ENCODE data around the gene INO80D. TPM values are rescaled to one million over a fixed set of nuclear protein-coding genes. Genes with fewer than 3 reads are reported as not detected.
"Not testable (repeated sequence)": the region's sequence is repeated elsewhere in the genome, so short reads cannot be mapped to it uniquely, and the experiment has no call there.

Gene INO80D, protein sequence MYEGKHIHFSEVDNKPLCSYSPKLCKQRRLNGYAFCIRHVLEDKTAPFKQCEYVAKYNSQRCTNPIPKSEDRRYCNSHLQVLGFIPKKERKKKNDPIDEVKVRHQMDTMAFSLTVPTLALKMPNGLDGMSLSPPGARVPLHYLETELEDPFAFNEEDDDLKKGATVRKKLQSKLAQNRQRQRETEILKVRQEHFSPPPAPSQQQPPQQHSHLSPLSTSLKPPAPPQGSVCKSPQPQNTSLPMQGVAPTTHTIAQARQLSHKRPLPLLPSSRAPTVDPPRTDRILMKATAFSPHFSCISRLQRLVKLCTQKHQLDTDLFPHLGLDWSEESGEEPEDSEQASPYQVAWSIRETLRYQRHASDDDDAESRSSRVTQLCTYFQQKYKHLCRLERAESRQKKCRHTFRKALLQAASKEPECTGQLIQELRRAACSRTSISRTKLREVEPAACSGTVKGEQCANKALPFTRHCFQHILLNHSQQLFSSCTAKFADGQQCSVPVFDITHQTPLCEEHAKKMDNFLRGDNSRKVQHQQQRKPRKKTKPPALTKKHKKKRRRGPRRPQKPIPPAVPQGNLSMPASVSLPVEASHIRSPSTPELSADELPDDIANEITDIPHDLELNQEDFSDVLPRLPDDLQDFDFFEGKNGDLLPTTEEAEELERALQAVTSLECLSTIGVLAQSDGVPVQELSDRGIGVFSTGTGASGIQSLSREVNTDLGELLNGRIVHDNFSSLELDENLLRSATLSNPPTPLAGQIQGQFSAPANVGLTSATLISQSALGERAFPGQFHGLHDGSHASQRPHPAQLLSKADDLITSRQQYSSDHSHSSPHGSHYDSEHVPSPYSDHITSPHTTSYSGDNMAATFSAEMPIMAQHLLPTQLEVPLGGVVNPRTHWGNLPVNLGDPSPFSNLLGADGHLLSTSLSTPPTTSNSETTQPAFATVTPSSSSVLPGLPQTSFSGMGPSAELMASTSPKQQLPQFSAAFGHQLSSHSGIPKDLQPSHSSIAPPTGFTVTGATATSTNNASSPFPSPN
- 10 to 100 TPM; 12.2 to 16.4 (median 14.5) TPM for total RNA-seq
- 2.7 TPM for polyA plus RNA-seq
- long read RNA-seq, donor 1, partial matches to known transcripts, result 6 of 9 reads
- long read RNA-seq, donor 1, other reads (novel, unspliced or antisense), result 3 of 9 reads
- long read RNA-seq, donor 2, result 0 reads
- long read RNA-seq, donor 3, partial matches to known transcripts, result 2 of 8 reads
- long read RNA-seq, donor 3, other reads (novel, unspliced or antisense), result 6 of 8 reads
- long read RNA-seq, donor 4, result 0 reads

DNA sequence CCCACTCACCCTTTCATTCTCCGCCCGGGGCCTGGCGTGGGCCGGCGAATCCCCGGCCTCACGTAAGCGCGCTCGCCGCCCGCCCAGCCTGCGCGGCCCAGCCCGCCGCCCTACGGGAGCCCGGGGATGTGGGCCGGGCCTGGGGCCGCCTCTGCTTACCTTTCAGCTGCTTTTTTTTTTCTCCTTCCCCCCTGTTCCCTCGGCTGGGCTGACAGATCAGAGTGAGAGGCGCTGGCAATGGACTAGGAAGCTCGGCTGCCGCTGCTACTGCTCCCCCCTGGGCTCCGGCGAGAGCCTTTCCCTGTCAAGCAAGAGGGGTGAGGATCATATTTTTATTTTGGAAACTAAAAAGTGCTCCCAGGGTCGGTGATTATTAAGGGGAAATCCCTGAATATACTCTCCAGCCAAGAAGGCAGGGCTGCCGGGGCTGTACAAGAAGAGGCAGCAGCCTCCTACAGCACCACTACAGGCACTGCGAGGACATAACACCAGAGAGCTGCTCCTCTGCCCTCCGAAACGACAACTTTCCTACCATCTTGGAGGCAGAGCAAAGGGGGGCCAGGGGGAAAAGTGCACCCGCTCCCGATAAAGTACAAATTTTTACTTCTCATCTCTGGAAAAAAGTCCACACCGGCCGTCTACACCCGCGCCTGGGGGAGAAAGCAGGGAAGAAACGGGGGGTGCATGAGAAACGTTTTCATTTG, at the start of gene INO80D:
INO80D (minus strand) TSS at position 433 of the 704 bp plus-strand sequence. CDS start 23,158 bp downstream, outside the sequence.
- under 1% methylated on average over 39 of the region's 39 CpGs for WGBS
- Histone ChIP-seq H3K4me3 (ENCODE audit: low read length) (peak within 1 kb of the TSS; percentile 99), H3K27ac (ENCODE audit: low read length) (peak within 1 kb of the TSS; percentile 93), H3K9me3 (ENCODE audit: control insufficient read depth, low read length) (no peaks in the 10 kb centered on the region), H3K4me1 (ENCODE audit: control insufficient read depth, insufficient read depth, low read length) (peaks cover 4% of the 10 kb centered on the region), H3K27me3 (ENCODE audit: control insufficient read depth, insufficient read depth) (no peaks in the 10 kb centered on the region)
- peak; percentile 89 to 92 for ATAC-seq
- intact Hi-C loops (cut with DNase I), result no loop called here
- peak; percentile 81 to 87 (median 85) for DNase-seq

DNA sequence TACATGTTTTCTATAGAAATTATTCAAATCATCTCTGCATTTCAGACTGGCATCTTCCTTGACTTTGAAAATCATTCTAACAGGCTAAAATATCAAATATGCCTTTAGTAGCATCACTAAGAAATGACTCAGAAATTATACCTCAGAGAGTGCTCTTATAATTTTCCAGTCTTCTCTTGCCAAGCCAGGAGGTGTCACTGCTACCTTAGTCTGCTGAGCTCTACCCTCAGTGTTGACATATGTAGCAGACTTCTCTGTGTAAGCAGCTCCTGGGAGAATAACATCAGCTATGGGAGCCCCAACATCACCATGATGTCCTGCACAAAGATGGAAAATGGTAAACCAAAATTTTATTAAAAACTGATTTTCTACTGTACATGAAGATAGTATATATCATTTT, 41.7 kb upstream of the INO80D start:
- DNase-seq, result no peak
- intact Hi-C loops (cut with DNase I), result no loop called here
- H3K4me1 ChIP-seq (ENCODE audit: control insufficient read depth, insufficient read depth, low read length), result no peaks in the 10 kb centered on the region
- no peak overlapping the region for H3K27ac ChIP-seq (ENCODE audit: low read length)
- no peak for ATAC-seq
- H3K9me3 ChIP-seq (ENCODE audit: control insufficient read depth, low read length), result no peaks in the 10 kb centered on the region
- no peak overlapping the region for H3K4me3 ChIP-seq (ENCODE audit: low read length)
- H3K27me3 ChIP-seq (ENCODE audit: control insufficient read depth, insufficient read depth), result no peaks in the 10 kb centered on the region

DNA sequence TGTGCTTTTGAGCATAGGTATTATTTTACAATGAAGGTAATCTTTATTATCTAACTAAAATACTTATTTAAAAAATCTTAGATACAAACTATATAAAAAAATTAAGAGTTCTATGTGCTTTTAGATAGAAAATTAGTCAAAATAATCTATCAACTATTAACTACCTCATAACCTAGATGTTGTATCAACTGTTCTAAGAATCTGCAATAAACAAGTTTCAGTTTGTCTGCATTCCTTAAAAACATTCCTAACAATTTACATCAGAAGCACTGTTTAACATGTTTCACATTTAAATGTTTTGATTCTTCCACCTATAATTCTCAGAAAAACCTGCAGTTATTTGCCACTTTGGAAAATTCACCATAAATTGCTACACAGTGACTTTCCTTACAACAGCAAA, 39.9 kb upstream of the INO80D start:
- intact Hi-C loops (cut with DNase I), result no loop called here
- no peak for ATAC-seq
- DNase-seq, result no peak

DNA sequence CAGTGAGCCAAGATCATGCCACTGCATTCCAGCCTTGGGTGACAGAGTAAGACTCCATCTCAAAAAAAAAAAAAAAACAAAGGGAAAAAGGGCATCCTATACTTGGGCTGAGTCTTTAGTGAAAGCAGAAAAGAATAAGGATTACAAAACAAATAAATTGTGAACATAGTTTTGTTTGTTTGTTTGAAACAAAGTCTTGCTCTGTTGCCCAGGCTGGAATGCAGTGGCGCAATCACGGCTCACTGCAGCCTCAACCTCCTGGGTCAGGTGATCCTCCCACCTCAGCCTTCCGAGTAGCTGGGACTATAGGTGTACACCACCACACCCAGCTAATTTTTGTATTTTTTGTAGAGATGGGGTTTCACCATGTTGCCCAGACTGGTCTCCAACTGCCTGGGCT, 36.6 kb upstream of the INO80D start:
- H3K9me3 ChIP-seq (ENCODE audit: control insufficient read depth, low read length); H3K4me1 ChIP-seq (ENCODE audit: control insufficient read depth, insufficient read depth, low read length); H3K4me3 ChIP-seq (ENCODE audit: low read length); H3K27me3 ChIP-seq (ENCODE audit: control insufficient read depth, insufficient read depth); ATAC-seq; H3K27ac ChIP-seq (ENCODE audit: low read length); intact Hi-C loops (cut with DNase I); DNase-seq: not testable (repeated sequence)
- WGBS, result 97% methylated on average over 3 of the region's 3 CpGs

More for the DNA sequence above, 39.9 kb upstream of the INO80D start:
- Histone ChIP-seq H3K4me1 (ENCODE audit: control insufficient read depth, insufficient read depth, low read length) (no peaks in the 10 kb centered on the region), H3K27ac (ENCODE audit: low read length) (no peak overlapping the region), H3K27me3 (ENCODE audit: control insufficient read depth, insufficient read depth) (no peaks in the 10 kb centered on the region), H3K9me3 (ENCODE audit: control insufficient read depth, low read length) (no peaks in the 10 kb centered on the region), H3K4me3 (ENCODE audit: low read length) (no peak overlapping the region)

DNA sequence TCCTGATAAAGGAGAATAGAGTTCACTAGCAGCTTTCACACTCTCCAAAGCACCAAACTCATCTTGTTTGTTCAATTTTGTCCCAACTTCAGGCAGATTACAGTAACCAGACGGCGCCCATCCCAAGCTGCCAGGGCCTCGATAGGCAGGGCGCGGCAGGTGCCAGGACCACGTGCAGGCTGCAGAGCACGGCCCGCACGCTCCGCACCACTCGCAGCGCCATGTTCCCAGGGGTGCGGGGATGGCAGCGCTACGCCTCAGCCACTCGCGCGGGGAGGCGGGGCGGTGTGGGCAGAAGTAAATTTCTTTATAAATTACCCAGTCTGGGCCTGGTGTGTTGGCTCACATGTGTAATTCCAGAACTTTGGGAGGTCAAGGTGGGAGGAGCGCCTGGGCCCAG, 30.3 kb upstream of the INO80D start:
- Histone ChIP-seq H3K27me3 (ENCODE audit: control insufficient read depth, insufficient read depth) (no peaks in the 10 kb centered on the region), H3K4me3 (ENCODE audit: low read length) (no peak overlapping the region), H3K9me3 (ENCODE audit: control insufficient read depth, low read length) (no peaks in the 10 kb centered on the region), H3K27ac (ENCODE audit: low read length) (no peak overlapping the region), H3K4me1 (ENCODE audit: control insufficient read depth, insufficient read depth, low read length) (no peaks in the 10 kb centered on the region)
- intact Hi-C loops (cut with DNase I), result no loop called here
- no peak for DNase-seq
- whole genome bisulfite sequencing, result 97% methylated on average over 21 of the region's 21 CpGs
- peak in 1 of 2 donors; percentile 33 for ATAC-seq

DNA sequence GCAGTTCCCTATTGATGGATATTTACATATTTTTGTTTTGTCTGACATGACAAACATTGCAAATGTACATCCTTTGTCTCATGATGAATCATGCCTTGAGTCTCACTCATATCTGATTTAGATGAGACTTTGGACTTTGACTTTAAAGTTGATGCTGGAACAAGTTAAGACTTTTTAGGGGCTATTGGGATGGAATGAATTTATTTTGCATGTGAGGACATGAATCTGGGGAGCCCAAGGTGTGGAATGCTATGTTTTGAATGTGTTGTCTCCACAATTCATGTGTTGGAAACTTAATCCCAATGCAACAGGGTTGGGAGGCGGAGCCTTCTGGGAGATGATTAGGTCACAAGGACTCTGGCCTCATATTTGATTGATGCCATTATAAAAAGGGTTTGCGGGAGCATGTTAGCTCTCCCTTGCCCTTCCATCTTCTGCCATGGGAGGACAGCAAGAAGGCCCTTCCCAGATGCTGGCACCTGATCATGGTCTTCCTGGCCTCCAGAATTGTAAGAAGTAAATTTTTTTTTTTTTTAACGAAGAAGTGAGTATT, 29.1 kb upstream of the INO80D start:
- ATAC-seq, result no peak
- no peaks in the 10 kb centered on the region for H3K9me3 ChIP-seq (ENCODE audit: control insufficient read depth, low read length)
- DNase-seq, result no peak
- 97% methylated on average over 3 of the region's 3 CpGs for WGBS
- intact Hi-C loops (cut with DNase I), result no loop called here
- no peak overlapping the region for H3K27ac ChIP-seq (ENCODE audit: low read length)
- H3K27me3 ChIP-seq (ENCODE audit: control insufficient read depth, insufficient read depth), result no peaks in the 10 kb centered on the region
- H3K4me3 ChIP-seq (ENCODE audit: low read length), result no peak overlapping the region
- no peaks in the 10 kb centered on the region for H3K4me1 ChIP-seq (ENCODE audit: control insufficient read depth, insufficient read depth, low read length)

DNA sequence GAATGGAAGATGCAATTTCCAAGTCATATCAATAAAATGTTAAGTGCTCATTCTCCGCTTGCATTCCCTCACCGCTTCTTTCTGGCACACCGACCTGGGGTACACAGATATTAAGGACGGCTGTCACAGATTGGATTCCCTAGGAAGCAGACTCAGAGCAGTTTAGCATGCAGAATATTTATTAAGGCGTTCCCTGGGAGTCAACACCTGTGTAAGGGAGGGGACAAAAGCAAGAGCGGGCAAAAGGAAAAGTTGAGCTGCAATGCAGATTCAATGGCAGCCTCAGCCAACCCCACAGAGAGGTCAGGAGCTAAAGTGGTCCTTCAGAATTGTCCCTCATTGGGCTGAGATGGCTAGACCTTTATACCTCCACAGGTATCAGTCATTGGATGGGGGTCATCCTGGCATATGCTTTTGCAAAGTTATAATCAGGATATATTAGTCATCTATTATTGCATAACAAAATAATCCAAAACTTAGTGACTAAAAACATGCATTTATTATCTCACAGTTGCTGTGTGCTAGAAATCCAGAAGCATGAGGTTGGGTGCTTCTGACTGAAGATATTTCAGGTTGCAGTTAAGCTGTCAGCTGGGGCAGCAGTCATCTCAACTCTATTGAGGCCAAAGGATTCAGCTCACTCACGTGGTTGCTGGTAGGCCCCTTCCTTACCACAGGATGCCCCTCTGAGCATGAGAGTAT, 27.0 kb upstream of the INO80D start:
- Histone ChIP-seq H3K4me3 (ENCODE audit: low read length) (no peak overlapping the region), H3K27me3 (ENCODE audit: control insufficient read depth, insufficient read depth) (no peaks in the 10 kb centered on the region), H3K27ac (ENCODE audit: low read length) (no peak overlapping the region), H3K4me1 (ENCODE audit: control insufficient read depth, insufficient read depth, low read length) (no peaks in the 10 kb centered on the region), H3K9me3 (ENCODE audit: control insufficient read depth, low read length) (no peaks in the 10 kb centered on the region)
- DNase-seq, result no peak
- intact Hi-C loops (cut with DNase I), result no loop called here
- ATAC-seq, result no peak
- 74% methylated on average over 7 of the region's 7 CpGs for WGBS

DNA sequence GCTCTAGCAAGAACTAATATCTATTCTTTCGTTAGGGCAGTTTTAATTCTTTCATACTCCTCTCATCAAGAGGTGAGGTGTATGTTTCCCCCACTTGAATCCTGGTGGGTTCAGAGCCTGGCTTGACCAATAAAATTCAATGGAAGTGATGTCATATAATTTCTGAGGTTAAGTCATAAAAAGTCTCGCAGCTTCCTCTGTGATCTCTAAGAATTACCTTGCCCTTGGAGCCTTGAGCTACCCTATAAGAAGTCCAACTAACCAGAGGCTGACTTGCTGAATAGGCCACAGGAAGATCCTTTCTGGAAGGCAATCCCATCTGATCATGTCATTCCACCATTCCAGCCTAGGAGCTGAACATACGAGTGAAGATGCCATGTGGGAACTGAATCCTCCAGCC, 26.1 kb upstream of the INO80D start:
- ATAC-seq (peak in 1 of 2 donors; percentile 19), DNase-seq (no peak)
- H3K27ac ChIP-seq (ENCODE audit: low read length), result no peak overlapping the region
- no peaks in the 10 kb centered on the region for H3K9me3 ChIP-seq (ENCODE audit: control insufficient read depth, low read length)
- intact Hi-C loops (cut with DNase I), result no loop called here
- 94% methylated on average over 3 of the region's 3 CpGs for WGBS
- H3K4me1 ChIP-seq (ENCODE audit: control insufficient read depth, insufficient read depth, low read length), result no peaks in the 10 kb centered on the region
- no peak overlapping the region for H3K4me3 ChIP-seq (ENCODE audit: low read length)
- H3K27me3 ChIP-seq (ENCODE audit: control insufficient read depth, insufficient read depth), result no peaks in the 10 kb centered on the region

DNA sequence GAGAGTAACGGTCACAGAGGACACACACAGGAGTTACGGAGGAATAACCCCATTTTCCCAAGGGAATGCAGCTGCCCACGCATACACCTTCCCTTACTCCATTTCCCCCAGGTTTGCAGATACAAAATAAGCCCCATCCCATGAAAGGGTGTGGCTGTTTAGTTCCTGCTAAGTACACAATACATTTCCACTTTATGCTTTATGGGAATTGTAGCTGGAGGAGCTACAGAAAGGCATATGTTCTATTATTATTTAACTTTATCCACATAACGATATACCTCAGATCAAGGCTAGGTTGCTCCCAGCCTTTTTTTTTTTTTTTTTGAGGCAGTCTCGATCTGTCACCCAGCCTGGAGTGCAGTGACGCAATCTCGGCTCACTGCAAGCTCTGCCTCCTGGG, 22.7 kb upstream of the INO80D start:
- DNase-seq (no peak), ATAC-seq (no peak)
- 79% methylated on average over 7 of the region's 7 CpGs for WGBS
- intact Hi-C loops (cut with DNase I), result no loop called here
- H3K4me1 ChIP-seq (ENCODE audit: control insufficient read depth, insufficient read depth, low read length), result no peaks in the 10 kb centered on the region
- no peak overlapping the region for H3K27ac ChIP-seq (ENCODE audit: low read length)
- H3K27me3 ChIP-seq (ENCODE audit: control insufficient read depth, insufficient read depth), result no peaks in the 10 kb centered on the region
- no peak overlapping the region for H3K4me3 ChIP-seq (ENCODE audit: low read length)
- no peaks in the 10 kb centered on the region for H3K9me3 ChIP-seq (ENCODE audit: control insufficient read depth, low read length)

DNA sequence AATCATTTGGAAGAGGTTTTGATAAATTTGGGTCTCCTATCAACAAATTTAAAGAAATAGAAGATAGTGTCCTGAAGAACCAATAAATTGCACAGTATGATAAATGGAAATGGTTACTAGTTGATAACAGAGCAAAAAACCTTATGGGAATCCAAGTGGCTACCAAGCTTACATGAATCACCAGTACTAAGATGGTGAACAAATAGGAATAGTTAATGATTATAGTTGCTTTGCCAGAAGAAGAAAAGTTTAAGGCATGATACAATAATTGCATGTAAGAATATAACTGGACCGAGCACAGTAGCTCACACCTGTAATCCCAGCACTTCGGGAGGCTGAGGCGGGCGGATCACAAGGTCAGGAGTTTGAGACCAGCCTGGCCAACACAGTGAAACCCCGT, 19.6 kb upstream of the INO80D start:
- ATAC-seq, result no peak
- H3K27ac ChIP-seq (ENCODE audit: low read length), result no peak overlapping the region
- no peak overlapping the region for H3K4me3 ChIP-seq (ENCODE audit: low read length)
- no peak for DNase-seq
- intact Hi-C loops (cut with DNase I), result no loop called here
- H3K27me3 ChIP-seq (ENCODE audit: control insufficient read depth, insufficient read depth), result no peaks in the 10 kb centered on the region
- H3K9me3 ChIP-seq (ENCODE audit: control insufficient read depth, low read length), result no peaks in the 10 kb centered on the region
- WGBS, result 94% methylated on average over 5 of the region's 5 CpGs
- no peaks in the 10 kb centered on the region for H3K4me1 ChIP-seq (ENCODE audit: control insufficient read depth, insufficient read depth, low read length)

Data from right cardiac atrium (tissue), 5 donors.